Measurements from ENCODE around the gene OXER1.

Gene OXER1

GRCh38 chr2:42771546-42772153, 7.7 kb upstream of the OXER1 start:
- Histone ChIP-seq H3K36me3 (peaks cover 0 to 17% (median 5%) of the 10 kb centered on the region in 3 donors), H3K27me3 (no peaks in the 10 kb centered on the region), H3K27ac (no peak overlapping the region), H3K4me1 (no peaks in the 10 kb centered on the region), H3K9me3 (no peaks in the 10 kb centered on the region), H3K4me3 (no peak overlapping the region)
- intact Hi-C loops (cut with DNase I; ENCODE audit: low total_unique reads), result no loop called here
- DNase-seq, result no peak
- TF ChIP-seq, protein P1, sequence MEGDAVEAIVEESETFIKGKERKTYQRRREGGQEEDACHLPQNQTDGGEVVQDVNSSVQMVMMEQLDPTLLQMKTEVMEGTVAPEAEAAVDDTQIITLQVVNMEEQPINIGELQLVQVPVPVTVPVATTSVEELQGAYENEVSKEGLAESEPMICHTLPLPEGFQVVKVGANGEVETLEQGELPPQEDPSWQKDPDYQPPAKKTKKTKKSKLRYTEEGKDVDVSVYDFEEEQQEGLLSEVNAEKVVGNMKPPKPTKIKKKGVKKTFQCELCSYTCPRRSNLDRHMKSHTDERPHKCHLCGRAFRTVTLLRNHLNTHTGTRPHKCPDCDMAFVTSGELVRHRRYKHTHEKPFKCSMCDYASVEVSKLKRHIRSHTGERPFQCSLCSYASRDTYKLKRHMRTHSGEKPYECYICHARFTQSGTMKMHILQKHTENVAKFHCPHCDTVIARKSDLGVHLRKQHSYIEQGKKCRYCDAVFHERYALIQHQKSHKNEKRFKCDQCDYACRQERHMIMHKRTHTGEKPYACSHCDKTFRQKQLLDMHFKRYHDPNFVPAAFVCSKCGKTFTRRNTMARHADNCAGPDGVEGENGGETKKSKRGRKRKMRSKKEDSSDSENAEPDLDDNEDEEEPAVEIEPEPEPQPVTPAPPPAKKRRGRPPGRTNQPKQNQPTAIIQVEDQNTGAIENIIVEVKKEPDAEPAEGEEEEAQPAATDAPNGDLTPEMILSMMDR (IDR thresholded peaks at IDR 0.05), result no peak

DNA sequence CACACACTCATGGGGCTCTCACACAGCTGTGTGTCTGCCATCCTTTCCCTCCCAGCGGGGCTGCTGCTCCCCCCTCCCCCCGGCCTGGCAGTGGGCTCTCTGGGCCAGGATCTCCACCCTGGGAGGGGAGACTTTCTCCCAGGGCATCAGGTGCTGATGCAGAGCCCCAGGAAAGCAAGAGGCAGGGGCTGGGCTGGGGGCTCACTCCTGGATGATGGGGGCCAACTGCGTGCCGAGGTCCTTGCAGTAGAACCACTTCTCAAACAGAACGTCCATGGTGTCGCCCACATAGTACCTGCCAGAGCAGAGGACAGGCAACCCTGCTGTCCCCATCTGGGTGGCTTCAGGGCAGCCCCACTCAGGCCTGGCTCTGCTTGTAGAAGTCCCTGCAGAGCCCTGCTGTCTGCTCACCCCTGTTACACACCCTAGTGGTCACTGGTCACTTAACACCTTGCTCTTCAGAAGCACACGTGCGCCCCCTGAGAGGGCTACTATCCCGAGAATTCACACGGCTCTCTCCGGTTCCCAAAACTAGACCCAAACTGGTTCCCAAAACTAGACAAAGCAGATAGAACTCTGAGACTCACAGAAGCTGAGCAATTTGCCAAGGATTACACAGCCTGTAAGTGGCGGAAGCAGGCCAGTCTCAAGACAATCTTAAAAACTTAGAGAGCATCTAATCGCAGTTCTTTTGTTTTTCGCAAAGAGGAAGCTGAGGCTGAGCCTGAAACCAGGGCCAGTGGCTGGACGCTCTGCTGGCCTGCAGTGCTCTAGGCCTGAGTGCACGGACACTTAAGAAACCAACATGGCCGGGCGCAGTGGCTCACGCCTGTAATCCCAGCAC, 6.6 kb upstream of the OXER1 start:
- intact Hi-C loops (cut with DNase I; ENCODE audit: low total_unique reads), result no loop called here
- Histone ChIP-seq H3K36me3 (peaks cover 0 to 17% (median 5%) of the 10 kb centered on the region in 3 donors), H3K9me3 (no peaks in the 10 kb centered on the region), H3K27me3 (no peaks in the 10 kb centered on the region), H3K4me3 (no peak overlapping the region), H3K27ac (no peak overlapping the region), H3K4me1 (no peaks in the 10 kb centered on the region)
- no peak for DNase-seq
- TF ChIP-seq, protein P1 (IDR thresholded peaks at IDR 0.05), result peak in 1 of 2 experiments; percentile 14

- intact Hi-C loops (cut with DNase I; ENCODE audit: low total_unique reads), result no loop called here
- Histone ChIP-seq H3K27ac (no peak overlapping the region), H3K36me3 (peaks cover 0 to 17% (median 5%) of the 10 kb centered on the region in 3 donors), H3K27me3 (no peaks in the 10 kb centered on the region), H3K9me3 (no peaks in the 10 kb centered on the region), H3K4me3 (no peak overlapping the region), H3K4me1 (no peaks in the 10 kb centered on the region)
- no peak for DNase-seq
- TF ChIP-seq, protein P1 (IDR thresholded peaks at IDR 0.05), result no peak
Observed at GRCh38 chr2:42769583-42770287, 5.8 kb upstream of the OXER1 start.

DNA sequence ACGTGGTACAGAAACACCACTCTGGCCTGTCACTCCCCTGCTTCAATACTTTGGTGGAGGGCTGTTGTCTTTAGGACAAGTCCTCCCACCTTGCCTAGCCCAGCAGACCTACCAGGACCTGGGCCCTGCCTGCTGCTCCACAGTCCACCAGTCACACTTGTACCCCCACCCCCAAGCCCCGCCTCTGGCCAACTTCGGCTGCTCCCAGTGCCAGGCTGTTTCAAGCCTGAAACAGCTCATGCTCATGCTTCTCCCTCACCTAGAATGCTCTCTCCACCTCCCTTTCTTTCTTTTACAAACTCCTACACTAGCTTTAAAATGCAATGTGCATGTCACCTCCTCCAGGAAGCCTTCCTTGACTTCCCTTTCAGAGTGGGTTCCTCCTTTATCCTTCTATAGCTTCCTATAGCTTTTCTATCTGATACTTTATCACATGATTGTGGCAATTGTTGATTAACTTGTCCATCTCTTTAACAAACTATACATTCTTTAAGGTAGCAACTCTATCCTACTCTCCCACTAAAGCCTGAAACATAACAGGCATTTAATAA, 4.8 kb upstream of the OXER1 start:
- Histone ChIP-seq H3K36me3 (peaks cover 0 to 17% (median 5%) of the 10 kb centered on the region in 3 donors), H3K27me3 (no peaks in the 10 kb centered on the region), H3K4me3 (no peak overlapping the region), H3K4me1 (no peaks in the 10 kb centered on the region), H3K9me3 (no peaks in the 10 kb centered on the region), H3K27ac (no peak overlapping the region)
- intact Hi-C loops (cut with DNase I; ENCODE audit: low total_unique reads), result no loop called here
- TF ChIP-seq, protein P1 (IDR thresholded peaks at IDR 0.05), result no peak
- no peak for DNase-seq

GRCh38 chr2:42767899-42768705, 4.2 kb upstream of the OXER1 start:
- no peak overlapping the region for H3K4me3 ChIP-seq
- no peak overlapping the region for H3K27ac ChIP-seq
- TF ChIP-seq, protein P1 (IDR thresholded peaks at IDR 0.05), result no peak
- no peaks in the 10 kb centered on the region for H3K4me1 ChIP-seq
- H3K36me3 ChIP-seq, result peaks cover 0 to 24% (median 5%) of the 10 kb centered on the region in 3 donors
- DNase-seq, result no peak
- no peaks in the 10 kb centered on the region for H3K27me3 ChIP-seq
- H3K9me3 ChIP-seq, result no peaks in the 10 kb centered on the region
- intact Hi-C loops (cut with DNase I; ENCODE audit: low total_unique reads), result no loop called here
